22Rv1 (cell line): ENCODE measurements around the gene IFNA8.
A peak's percentile ranks its signal among the peaks of the same experiment; 100 is the strongest.

Source experiments
- H3K27ac ChIP-seq: fragments of 450-650 bp; 2 replicates; pipeline ENCODE4 v1.5.1; 2017
- CTCF ChIP-seq: fragments of 450-650 bp; IDR thresholded peaks from 2 replicates; pipeline ENCODE4 v1.5.1; 2017; ENCODE audit warnings: mild to moderate bottlenecking
- ZFX ChIP-seq: fragments of 450-650 bp; IDR thresholded peaks from 2 replicates; pipeline ENCODE4 v1.6.1; 2017; ENCODE audit warnings: antibody characterized with exemption, borderline replicate concordance

The IFNA8 gene

GRCh38 chr9:21412107-21412506, 3.2 kb downstream of the IFNA8 start:
- TF ChIP-seq ZFX (no peak), CTCF (no peak)
- H3K27ac ChIP-seq: no peak overlapping the region

GRCh38 chr9:21413151-21413550, 4.2 kb downstream of the IFNA8 start:
- H3K27ac ChIP-seq: no peak overlapping the region
- TF ChIP-seq ZFX (no peak), CTCF (no peak)

GRCh38 chr9:21413624-21414023, 4.7 kb downstream of the IFNA8 start:
- no peak overlapping the region for H3K27ac ChIP-seq
- TF ChIP-seq CTCF (peak; percentile 20; the same call in 1 of the 2 replicates), ZFX (no peak)

GRCh38 chr9:21414220-21414940, 5.5 kb downstream of the IFNA8 start:
- no peak for TF ChIP-seq ZFX
- no peak for TF ChIP-seq CTCF
- H3K27ac ChIP-seq: no peak overlapping the region

GRCh38 chr9:21415493-21416267, 6.8 kb downstream of the IFNA8 start:
- no peak for TF ChIP-seq CTCF
- no peak for TF ChIP-seq ZFX
- H3K27ac ChIP-seq: no peak overlapping the region

- TF ChIP-seq ZFX: no peak
- no peak for TF ChIP-seq CTCF
- H3K27ac ChIP-seq: no peak overlapping the region
Observed at GRCh38 chr9:21428235-21428634, 19.3 kb downstream of the IFNA8 start.

GRCh38 chr9:21429191-21429590, 20.3 kb downstream of the IFNA8 start:
- no peak overlapping the region for H3K27ac ChIP-seq
- TF ChIP-seq CTCF: no peak
- TF ChIP-seq ZFX: no peak
